Stimulated activated CD8-positive, alpha-beta memory T cell treated with anti-CD3 and anti-CD28 coated beads, Interleukin-7, amount 100 ng/mL, for 4 hours (primary cell): ENCODE data around the gene RNF215.

Experiments
- DNase-seq, 2 donors: peaks; one replicate each; pipeline ENCODE4 v3.0.0-alpha.2; 2020; ENCODE audit warnings: low read depth in 2 of 2

The RNF215 gene

DNA sequence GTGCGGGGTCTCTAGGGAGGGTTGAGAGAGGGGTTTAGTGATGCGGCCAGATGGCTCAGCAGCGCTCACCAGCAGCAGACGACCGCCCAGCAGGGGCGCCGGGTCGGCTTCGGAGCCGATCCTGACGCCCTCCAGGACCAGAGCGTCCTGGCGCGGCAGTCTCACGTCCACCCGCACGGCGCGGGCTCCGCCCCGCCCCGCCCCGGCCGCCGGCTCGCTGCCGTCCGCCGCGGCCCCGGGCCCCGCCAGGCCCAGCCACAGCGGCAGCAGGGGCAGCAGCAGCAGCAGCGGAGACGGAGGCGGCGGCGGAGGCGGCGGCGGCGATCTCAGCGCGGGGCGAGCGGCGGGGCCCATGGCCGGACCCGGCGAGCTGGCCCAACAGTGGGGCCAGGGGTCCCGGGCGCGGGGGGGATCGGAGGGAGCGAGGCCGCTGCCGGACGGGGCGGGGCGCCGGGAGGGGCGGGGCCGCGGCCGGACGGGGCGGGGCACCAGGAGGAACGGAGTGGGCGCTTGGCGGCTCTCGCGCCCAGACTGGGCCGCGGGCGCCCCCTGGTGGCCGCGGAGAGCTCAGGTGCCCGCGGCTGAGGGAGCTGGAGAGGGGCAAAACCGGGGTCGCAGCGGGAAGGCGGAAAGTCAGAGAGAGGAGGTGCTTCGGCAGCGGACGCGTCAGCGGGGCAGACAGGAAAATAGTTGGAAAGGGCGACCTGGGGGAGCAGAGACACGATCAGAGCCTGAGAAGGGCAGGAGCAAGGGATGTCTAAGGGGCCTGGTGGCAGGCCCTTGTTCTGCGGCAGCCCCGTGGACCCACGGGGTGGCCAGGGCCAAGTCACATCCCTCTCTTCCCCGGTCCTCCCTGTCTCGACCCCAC, at the start of gene RNF215:
Gene RNF215 (minus strand): TSS at position 452 of the 868 bp plus-strand sequence. CDS start 98 bp downstream, at position 354.
- DNase-seq = peak; percentile 26 to 75

DNA sequence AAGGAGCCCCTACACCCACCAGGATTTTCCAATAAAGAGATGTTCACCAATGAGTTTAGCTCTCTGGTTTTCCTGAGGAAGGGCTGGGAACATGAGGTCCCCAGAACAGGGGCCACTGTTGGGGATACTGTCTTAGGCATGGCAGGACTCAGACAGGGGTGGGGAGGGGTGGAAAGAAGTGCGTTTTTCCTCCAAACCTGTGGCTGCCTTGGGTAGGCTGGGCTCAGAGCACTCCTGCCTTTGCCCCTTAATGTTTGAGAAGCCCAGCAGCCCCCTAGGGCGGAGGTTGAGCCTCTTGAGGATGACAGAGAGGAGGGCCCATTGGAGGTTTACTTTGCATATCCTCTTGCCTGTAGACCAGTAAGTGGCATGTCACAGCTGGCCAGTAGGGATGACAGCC, 49.0 kb upstream of the RNF215 start:
- DNase-seq = no peak

DNA sequence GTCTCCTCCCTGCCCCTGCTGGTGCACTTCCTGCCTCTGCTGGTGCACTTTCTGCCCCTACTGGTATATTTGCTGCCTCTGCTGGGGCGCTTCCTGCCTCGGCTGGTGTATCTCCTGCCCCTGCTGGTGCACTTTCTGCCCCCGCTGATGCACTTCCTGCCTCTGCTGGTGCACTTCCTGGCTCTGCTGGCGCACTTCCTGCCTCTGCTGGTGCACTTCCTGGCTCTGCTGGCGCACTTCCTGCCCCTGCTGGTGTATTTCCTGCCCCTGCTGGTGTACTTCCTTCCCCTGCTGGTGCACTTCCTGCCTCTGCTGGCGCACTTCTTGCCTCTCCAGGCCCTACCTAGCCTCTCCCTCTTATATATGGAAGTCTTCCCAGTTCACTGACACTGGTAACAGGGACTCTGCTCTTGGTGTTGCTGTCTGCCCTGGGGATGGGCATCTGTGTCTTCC, 48.5 kb upstream of the RNF215 start:
- peak; percentile 73 to 75 for DNase-seq

DNA sequence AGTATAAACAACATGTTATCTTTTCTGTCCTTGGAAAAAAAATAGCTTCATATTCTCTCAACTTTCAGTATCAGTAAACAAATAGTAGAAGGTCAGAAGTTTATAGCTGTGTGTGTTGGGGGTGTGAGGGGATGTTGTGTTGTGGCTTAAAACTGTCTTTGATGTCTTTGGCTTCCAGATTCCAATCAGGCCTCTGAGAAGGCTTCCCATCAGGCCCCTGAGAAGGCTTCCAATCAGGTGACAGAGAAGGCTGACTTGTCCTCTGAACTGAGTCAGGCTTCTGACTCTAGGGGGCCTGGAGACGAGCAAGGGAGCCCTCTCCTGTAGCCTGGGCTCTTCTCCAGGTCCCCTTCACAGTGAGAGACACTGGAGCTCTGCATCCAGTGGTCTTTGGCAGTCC, 47.6 kb upstream of the RNF215 start:
- DNase-seq = no peak

DNA sequence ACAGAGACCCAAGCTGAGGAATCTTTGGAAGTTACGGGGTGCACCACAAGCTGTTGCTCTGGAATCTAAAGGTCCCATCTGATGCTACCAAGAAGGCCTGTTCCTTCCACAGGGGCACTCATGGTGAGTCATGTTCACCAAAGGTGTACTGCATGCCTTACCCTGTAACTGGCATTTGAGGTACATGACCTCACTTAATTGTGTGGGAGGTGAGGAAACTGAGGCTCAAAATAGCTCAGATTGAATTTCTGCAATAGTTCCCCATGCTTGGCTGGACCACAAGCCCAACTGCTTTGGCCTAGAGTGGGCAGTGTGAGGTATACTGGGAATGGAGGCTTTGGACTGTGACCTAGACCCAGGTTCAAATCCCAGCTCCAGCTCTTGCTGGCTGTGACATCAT, 46.6 kb upstream of the RNF215 start:
- DNase-seq = no peak

DNA sequence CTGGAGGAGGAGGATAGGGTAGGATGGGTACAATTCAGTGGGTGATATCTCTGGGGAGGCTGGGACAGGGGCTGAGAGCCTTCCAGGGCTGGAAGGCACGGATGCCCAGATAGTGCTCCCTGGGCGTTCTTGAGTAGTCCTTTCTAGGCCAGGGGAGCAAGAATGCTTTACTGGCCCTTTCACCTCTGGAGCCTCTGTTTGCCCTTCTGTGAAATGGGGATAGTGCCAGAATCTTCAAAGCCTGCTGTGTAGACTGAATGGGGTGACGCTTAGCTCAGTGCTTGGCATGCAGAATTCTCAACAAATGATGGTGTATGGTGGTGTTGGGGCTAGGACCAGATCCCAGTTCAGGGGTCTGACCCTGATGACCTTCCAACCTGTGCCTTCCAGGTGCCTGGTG, 46.0 kb upstream of the RNF215 start:
- no peak for DNase-seq

DNA sequence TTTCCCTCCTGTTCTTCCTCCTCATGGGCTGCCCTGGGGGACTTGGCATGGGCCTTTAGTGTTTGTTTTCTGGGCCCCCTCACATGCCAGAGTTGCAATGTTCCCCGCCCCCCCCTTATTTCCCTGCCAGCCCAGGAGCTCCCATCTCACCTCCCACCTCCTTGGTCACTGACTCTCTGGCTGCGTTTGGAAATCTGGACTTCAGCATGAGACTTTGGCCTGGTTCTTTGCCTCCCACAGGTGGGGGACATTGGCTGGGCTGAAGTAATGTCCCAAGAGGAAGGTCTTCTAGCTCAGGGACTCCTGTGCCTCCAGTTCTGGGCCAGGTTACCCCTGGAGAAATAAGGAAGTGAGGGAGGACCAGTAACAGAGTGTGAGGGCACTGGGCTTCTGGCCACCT, 45.3 kb upstream of the RNF215 start:
- DNase-seq = no peak

DNA sequence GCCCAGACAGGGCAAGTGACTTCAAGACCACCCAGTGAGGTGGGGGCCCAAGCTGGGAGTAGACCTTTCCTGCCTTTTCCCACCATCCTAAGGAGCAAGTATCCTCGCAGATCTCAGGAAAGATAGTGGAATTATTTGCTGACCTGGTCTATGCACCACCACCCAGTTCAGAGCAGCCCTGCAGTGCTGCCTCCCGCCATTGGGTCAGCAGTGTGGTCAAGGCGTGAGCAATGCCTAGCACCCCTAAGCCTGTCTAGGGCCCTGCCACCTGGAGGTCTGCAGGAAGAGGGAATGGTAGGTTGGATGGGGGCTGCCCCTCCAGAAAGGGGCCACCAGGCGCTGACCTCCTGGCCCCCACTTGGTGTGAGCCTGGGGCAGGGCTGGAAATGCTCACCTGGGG, 44.9 kb upstream of the RNF215 start:
- no peak for DNase-seq

DNA sequence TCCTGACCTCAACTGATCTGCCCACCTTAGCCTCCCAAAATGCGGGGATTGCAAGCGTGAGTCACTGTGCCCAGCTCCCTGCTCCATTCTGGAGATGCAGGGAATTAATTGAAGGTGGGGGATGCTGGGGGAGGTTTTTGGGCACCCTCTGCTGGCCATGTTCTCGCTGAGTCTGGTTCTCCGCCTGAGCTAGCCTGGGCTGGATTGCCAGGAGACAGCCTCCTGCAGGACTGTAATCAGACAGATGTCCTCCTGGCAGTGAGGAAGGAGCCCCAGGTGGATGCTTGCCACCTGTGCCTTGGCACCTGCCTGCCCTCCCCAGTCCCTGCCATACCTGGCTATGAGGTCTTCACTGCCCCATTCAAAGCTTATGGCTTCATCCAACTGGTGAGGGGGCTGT, 43.7 kb upstream of the RNF215 start:
- DNase-seq = no peak

DNA sequence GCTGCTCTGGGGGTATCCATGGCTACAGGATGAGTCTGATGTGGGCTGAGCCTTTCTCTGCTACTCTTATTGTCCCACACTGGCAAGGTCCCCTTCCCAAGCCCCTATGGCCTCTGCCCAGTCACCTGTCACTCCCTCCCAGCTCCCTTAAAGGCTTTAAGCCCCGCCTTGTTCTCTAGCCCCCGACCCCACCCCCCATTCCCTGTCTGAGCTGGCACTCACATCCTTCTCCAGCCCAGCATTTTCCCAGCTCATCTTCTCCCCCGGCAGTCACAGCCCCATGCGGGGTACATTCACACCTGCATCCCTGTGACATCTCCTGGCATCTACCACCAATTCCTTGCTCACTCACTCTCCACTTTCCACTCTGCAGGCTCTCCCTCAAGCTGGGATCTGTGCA, 42.7 kb upstream of the RNF215 start:
- DNase-seq = no peak

DNA sequence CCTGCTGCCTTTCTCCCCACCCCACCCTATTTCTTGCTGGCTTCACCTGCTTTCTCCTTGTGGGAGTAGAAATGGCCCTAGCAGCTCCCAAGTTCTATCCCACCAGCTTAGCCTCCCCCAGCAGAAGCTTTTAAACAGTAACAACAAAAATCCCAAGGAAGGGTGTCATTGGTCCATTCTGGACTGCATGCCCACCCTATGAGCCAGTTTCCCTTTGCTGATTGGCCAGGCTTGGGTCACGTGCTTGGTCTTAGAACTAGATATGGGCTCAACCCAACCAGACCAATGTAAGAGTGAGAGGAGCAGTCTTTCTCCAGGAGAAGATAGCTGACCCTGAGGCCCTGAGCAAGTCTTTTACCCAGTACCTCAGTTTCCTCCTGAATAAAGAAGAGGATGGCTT, 40.7 kb upstream of the RNF215 start:
- DNase-seq = no peak

DNA sequence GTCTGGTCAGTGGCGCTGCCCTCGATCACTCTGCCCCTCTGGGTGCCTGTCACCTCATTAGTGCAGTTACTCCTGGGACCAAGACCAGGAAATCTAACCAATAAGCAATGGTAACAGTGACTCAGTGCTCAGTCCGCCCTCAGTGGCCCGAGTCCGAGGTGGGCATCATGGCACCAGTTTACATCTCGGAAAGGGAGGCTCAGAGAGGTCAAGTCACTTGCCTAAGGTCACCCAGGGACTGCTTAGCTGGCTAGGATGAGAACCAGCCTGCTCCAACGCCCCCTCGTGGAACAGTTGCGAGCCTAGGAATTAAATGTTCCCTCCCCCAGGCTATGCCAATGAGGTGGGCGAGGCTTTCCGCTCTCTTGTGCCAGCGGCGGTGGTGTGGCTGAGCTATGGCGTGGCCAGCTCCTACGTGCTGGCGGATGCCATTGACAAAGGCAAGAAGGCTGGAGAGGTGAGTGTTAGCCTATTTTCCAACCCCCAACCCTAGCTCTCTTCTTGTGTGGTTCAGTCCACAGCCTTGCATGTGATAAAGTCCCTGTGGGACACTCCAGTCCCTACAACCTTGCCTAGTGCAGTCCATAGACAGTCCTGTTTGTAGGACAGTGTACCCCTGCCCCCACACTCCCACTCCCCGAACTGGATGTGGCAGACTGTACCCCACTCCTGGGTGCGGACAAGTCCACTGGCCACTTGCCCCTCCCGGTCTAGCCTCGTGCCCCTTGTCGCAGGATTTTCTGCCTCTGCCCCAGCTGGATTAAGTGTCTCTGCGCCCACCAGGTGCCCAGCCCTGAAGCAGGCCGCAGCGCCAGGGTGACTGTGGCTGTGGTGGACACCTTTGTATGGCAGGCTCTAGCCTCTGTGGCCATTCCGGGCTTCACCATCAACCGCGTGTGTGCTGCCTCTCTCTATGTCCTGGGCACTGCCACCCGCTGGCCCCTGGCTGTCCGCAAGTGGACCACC, 39.5 kb upstream of the RNF215 start:
- peak; percentile 77 to 80 for DNase-seq

DNA sequence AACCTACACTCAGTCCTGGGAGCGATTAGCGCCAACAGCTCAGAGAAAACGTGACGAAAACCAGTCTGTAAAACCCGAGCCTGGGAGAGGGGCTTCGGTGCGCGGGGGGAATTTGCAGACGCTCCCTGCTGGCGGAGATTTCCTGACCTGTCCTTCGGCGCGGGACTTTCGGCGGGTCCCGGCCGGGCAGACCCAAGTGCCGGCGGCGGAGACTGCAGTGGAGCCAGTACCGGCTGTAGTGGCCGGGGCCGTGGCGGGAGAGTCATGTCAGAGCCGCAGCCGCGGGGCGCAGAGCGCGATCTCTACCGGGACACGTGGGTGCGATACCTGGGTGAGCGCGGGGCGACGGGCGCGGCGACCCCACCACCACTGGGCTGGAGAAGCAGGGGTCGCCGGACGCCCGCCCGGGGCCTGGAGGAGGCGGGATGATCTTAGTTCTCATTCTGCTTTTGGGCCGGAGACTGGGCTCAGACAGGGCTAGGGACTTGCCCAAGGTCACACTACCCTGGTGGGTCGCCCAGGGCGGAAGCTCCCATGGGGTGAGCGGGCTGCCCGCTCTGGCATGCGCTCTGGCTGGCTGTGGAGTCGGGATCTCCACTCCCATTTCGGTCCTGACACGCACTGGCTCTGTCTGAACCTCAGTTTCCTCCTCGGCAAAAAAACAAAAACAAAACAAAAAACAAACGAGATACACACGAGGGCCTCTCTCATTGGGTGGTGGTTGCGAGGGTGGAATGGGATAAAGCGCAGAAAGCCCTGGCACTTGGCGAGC, 38.6 kb upstream of the RNF215 start, which contains the start of gene MTFP1:
Gene MTFP1 (plus strand): TSS at position 153 of the 772 bp plus-strand sequence. CDS start 112 bp downstream, at position 265.
- peak; percentile 31 to 45 for DNase-seq

DNA sequence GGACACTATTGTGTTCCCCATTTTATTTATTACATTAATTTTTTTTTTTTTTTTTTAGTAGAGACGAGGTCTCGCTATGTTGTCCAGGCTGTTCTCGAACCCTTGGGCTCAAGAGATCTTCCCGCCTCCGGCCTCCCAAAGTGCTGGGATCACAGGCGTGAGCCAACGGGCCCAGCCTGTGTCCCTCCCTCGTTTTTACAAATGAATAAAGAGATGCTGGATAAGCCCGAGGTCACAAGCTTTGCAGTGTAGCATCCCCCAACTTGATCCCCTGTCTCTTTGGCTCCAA, 38.1 kb upstream of the RNF215 start:
- DNase-seq = no peak

DNA sequence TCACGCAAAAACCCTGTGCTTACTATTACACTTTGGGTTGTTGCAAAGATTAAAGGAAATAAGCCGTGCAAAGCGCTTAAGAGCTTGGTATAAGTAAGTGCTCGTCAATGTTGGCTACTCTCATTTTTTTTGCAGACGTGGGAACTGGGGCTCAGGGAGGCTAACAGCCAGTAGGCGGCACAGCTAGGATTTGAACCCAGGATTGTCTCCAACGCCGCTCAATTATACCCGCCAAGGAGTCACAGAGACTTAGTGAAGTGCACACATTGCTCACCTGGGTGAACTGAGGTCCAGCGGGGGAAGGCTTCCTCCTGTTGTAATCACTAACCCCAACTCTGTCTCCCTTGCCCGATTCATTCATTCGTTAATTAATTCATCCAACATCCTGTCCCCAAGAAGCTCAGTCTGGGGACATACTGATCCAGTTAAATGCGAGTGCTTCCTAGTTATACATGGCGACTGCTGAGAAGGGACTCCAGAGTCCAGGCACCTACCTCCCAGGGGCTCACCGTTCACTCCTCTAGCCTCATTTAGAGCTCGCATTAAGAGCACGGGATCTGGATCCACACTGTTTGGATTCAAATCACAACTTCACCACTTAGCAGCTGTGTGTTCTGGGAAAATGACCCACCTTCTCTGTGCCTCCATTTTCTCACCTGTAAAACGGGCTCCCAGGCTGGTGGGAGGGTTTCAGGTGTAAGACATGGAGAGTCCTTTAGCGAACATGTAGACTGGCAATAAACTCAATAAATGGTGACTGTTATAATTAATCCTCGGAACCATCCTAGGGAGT, 37.5 kb upstream of the RNF215 start:
- DNase-seq = no peak

DNA sequence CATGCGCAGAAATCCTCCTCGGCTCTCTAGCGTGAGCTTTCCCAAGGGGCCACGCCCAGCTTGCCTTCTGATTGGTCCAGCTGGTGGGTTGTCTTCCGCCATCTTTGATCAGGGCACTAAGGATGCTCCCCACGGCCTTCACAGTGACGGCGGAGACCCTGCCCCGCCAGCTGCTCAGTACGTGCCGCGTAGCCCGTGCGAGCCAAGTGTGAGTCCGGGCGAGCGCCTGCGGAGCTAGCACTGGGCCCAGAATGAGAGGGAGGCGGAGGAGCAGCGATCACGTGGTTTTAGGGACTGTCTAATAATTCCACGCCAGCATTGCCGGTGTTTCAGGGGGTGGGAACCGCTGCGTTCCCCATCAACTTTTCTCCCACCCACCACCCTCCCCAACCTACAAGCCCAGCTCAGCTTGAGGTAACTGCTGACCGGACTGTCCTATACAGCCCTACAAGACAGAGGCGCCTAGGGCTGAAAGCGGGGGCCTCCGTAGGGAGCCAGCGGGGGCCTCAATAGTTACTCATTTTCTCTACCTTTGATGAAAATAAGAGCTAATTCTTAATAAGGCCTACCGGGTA, 36.8 kb upstream of the RNF215 start:
- DNase-seq = peak; percentile 97

DNA sequence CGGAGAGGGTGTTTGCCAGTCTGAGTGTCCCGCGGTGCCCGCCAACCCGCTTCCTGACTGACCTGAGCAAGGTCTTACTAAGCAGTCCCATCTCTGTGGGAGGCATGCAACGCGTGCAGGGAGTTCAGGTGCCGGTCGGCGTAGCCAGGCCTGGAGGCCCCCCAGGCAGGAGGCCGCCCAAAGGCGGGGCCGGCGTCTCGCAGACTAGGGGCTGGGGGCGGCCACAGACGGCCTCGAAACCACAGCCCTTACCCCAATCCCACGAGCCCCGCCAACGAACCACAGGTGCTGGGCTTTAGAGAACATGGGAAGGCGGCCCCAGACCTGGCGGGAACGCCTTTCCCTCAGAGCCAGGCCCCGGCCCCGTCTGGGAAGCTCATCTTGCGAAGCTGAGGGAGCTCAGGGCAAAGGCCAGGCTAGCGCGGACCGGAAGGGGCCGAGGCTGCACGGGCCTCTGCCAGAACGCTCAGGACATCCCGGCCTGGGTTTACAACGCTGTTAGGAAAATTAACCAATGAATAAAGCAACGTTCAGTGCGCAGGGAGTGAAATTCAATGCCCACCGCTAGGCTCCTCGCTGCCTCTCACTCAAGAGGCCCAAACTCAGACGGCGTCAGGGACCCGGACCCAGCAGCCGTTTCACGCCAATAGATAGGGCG, 36.2 kb upstream of the RNF215 start:
- DNase-seq = peak in 1 of 2 donors; percentile 36

DNA sequence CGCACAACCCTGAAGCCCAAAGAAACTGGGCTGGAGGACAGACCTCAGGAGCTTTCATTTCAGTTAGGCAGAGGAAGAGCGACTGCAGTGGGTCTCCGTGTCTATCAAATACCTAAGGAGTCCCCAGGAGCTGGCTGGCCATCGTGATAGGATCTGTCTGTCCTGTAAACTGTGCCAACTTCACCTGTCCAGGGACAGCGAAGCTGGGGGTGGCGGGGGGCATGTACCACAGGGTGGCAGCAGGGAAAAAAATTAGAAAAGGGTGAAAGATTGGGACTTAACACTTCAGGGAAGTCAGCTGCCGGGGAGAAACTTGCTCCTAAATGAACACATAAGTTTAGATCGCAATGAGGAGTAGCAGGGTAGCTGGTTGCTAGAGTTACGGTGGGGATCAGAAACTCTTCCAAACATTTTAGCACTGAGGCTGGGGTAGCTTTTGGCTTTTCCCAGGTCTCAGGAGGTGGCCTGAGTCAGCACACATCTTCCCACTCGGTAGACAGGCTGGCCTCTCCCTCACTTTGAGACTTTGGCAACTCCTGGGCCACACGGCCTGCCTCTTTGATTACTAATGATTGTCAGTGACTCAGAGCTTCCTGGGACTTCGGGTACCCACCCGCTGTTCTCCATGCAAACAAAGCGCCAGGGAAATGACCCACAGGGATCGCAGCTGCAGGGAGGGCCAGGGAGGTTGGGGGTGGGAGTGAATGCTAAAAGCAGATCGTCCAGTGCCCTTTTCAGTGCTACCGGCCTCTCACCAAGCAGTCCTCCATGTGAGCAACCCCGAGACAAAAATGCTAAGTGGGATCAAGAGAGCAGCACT, 35.5 kb upstream of the RNF215 start:
- DNase-seq = no peak
